ENCODE measurements around the gene ZIC4. TPM values are rescaled to one million over a fixed set of nuclear protein-coding genes. Genes with fewer than 3 reads are reported as not detected.

Gene ZIC4
- total and polyA plus RNA-seq, 2 donors (not counting 1 experiment from before 2014, with no cell fraction given) = not detected

DNA sequence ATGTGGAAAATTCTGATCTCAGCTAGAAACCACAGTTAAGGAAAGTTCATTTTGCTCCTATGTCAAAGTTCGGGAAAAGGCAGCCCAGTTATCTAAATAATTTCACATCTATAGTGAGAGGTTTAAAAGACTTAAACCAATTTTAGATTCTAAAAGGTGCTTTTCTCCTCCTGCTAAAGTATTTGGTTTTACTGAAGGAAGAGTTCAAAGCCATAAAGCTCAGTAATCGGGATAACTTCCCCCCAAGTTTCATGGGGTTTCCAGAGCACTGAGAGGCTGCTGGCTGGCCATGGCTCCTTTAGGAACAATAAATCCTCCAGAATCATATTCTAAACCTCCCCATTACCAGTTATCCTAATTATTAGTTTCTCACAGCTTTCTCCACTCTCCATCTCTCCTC, 38.2 kb downstream of the ZIC4 start:
- Histone ChIP-seq H3K4me2 (ENCODE audit: extremely low read depth, insufficient read depth, low read length) (no peak overlapping the region), H3K27me3 (ENCODE audit: control insufficient read depth, insufficient read depth, low read length) (peaks cover 67% of the 10 kb centered on the region)
- DNase-seq (ENCODE audit: low read depth in 2 of 2) = no peak

DNA sequence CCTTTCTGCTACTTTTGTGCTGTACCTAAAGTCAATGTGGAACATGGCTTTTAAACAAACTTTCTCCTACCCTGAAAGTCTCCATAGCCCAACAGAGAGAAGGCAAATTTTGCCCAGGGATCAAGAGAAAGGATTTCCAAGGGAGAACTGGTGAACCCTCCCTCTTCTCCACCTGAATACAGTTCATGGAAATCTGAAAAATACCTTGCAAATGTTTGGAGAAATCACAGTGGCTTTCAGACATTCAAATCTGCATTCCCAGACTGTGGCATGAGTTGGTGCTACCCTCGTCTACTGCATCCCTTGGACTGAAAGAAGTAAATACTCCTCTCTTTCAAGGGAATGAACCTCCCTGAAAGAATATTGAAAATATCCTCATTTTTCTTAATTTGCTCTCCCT, 38.7 kb downstream of the ZIC4 start:
- H2AFZ ChIP-seq (ENCODE audit: low read length) = no peak overlapping the region
- H3K4me3 ChIP-seq (replicated peaks in 1 of 4; ENCODE audit: control extremely low read depth in 1 of 4, insufficient read depth in 1 of 4, low read depth in 3 of 4, low read length in 4 of 4) = no peak overlapping the region

More for the DNA sequence above, 38.2 kb downstream of the ZIC4 start:
- TF ChIP-seq, protein P1, sequence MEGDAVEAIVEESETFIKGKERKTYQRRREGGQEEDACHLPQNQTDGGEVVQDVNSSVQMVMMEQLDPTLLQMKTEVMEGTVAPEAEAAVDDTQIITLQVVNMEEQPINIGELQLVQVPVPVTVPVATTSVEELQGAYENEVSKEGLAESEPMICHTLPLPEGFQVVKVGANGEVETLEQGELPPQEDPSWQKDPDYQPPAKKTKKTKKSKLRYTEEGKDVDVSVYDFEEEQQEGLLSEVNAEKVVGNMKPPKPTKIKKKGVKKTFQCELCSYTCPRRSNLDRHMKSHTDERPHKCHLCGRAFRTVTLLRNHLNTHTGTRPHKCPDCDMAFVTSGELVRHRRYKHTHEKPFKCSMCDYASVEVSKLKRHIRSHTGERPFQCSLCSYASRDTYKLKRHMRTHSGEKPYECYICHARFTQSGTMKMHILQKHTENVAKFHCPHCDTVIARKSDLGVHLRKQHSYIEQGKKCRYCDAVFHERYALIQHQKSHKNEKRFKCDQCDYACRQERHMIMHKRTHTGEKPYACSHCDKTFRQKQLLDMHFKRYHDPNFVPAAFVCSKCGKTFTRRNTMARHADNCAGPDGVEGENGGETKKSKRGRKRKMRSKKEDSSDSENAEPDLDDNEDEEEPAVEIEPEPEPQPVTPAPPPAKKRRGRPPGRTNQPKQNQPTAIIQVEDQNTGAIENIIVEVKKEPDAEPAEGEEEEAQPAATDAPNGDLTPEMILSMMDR (conservative IDR thresholded peaks at IDR 0.05 in 1 of 2, IDR thresholded peaks at IDR 0.05 in 1 of 2; ENCODE audit: low read depth in 1 of 2, low read length in 2 of 2) = no peak
- TF ChIP-seq EZH2 (IDR thresholded peaks at IDR 0.05; ENCODE audit: low read length, missing control alignments) = no peak
- Histone ChIP-seq H3K4me3 (replicated peaks in 1 of 4; ENCODE audit: control extremely low read depth in 1 of 4, insufficient read depth in 1 of 4, low read depth in 3 of 4, low read length in 4 of 4) (no peak overlapping the region), H3K9ac (ENCODE audit: insufficient read depth, low read length) (no peak overlapping the region), H3K79me2 (ENCODE audit: control insufficient read depth, insufficient read depth, low read length) (no peaks in the 10 kb centered on the region), H3K4me1 (ENCODE audit: control insufficient read depth, extremely low read depth, insufficient read depth, low read length) (no peaks in the 10 kb centered on the region), H4K20me1 (ENCODE audit: control insufficient read depth, extremely low read depth, insufficient read depth, low read length) (no peaks in the 10 kb centered on the region), H3K36me3 (ENCODE audit: control insufficient read depth, insufficient read depth, low read length) (no peaks in the 10 kb centered on the region), H2AFZ (ENCODE audit: low read length) (no peak overlapping the region), H3K9me3 (ENCODE audit: control insufficient read depth, insufficient read depth, low read depth, low read length) (no peaks in the 10 kb centered on the region), H3K27ac (ENCODE audit: insufficient read depth, low read length) (no peak overlapping the region)

DNA sequence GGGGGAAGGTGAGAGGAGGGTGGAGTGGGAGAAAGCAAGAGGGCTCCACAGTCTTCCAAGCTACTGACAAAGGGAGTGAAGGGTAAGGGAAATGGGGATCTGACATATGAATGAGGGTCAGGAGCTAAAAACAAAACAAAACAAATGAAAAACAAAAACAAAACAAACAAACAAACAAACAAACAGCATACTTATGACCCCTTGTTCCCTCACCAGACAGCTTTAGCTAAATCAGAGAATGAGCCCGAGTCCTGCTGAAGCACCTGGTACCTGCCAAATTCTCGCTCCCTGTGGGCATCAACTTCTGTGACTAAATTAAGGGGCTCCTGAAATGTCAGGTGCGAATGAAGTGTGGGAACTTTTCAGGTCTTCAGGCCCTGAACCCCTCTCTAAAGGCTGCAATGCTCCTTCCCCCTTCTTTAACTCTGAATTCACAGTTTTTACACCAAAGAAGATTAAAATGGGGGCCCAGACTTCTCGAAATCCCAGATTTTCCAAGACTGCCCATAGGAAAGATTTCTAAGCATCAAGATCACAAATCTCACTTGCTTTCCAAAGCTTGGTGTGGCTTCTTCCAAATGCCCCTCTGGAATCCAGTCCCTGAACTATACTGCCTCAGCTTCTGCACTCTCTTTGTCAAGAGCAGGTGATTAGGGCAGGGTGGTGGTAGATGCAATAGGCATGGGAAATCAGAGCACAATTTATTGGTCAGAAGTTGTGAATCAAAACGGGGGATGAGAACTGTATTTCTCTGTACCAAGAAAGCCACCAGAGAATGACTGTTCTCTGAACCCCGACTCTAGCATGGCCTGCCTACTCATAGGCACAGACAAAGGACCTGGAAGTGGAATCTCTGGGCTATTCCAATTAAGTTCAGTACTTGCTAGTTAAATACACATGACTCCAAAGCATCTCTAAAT, 40.9 kb downstream of the ZIC4 start:
- H3K9me3 ChIP-seq (ENCODE audit: control insufficient read depth, insufficient read depth, low read depth, low read length) = no peaks in the 10 kb centered on the region
- TF ChIP-seq EZH2 (IDR thresholded peaks at IDR 0.05; ENCODE audit: low read length, missing control alignments) = no peak
- TF ChIP-seq, protein P1 (conservative IDR thresholded peaks at IDR 0.05 in 1 of 2, IDR thresholded peaks at IDR 0.05 in 1 of 2; ENCODE audit: low read depth in 1 of 2, low read length in 2 of 2) = no peak
- H3K27me3 ChIP-seq (ENCODE audit: control insufficient read depth, insufficient read depth, low read length) = peaks cover 52% of the 10 kb centered on the region
- no peak for DNase-seq (ENCODE audit: low read depth in 2 of 2)
- no peak overlapping the region for H3K27ac ChIP-seq (ENCODE audit: insufficient read depth, low read length)
- H3K4me3 ChIP-seq (replicated peaks in 1 of 4; ENCODE audit: control extremely low read depth in 1 of 4, insufficient read depth in 1 of 4, low read depth in 3 of 4, low read length in 4 of 4) = no peak overlapping the region
- no peaks in the 10 kb centered on the region for H3K79me2 ChIP-seq (ENCODE audit: control insufficient read depth, insufficient read depth, low read length)
- no peaks in the 10 kb centered on the region for H3K4me1 ChIP-seq (ENCODE audit: control insufficient read depth, extremely low read depth, insufficient read depth, low read length)
- H3K36me3 ChIP-seq (ENCODE audit: control insufficient read depth, insufficient read depth, low read length) = no peaks in the 10 kb centered on the region
- H4K20me1 ChIP-seq (ENCODE audit: control insufficient read depth, extremely low read depth, insufficient read depth, low read length) = no peaks in the 10 kb centered on the region
- no peak overlapping the region for H2AFZ ChIP-seq (ENCODE audit: low read length)
- H3K9ac ChIP-seq (ENCODE audit: insufficient read depth, low read length) = no peak overlapping the region
- no peak overlapping the region for H3K4me2 ChIP-seq (ENCODE audit: extremely low read depth, insufficient read depth, low read length)

More for the DNA sequence above, 38.7 kb downstream of the ZIC4 start:
- Histone ChIP-seq H4K20me1 (ENCODE audit: control insufficient read depth, extremely low read depth, insufficient read depth, low read length) (no peaks in the 10 kb centered on the region), H3K9ac (ENCODE audit: insufficient read depth, low read length) (no peak overlapping the region), H3K9me3 (ENCODE audit: control insufficient read depth, insufficient read depth, low read depth, low read length) (no peaks in the 10 kb centered on the region), H3K36me3 (ENCODE audit: control insufficient read depth, insufficient read depth, low read length) (no peaks in the 10 kb centered on the region), H3K4me2 (ENCODE audit: extremely low read depth, insufficient read depth, low read length) (no peak overlapping the region), H3K79me2 (ENCODE audit: control insufficient read depth, insufficient read depth, low read length) (no peaks in the 10 kb centered on the region), H3K27ac (ENCODE audit: insufficient read depth, low read length) (no peak overlapping the region), H3K27me3 (ENCODE audit: control insufficient read depth, insufficient read depth, low read length) (peaks cover 62% of the 10 kb centered on the region), H3K4me1 (ENCODE audit: control insufficient read depth, extremely low read depth, insufficient read depth, low read length) (no peaks in the 10 kb centered on the region)
- no peak for DNase-seq (ENCODE audit: low read depth in 2 of 2)
- TF ChIP-seq, protein P1 (conservative IDR thresholded peaks at IDR 0.05 in 1 of 2, IDR thresholded peaks at IDR 0.05 in 1 of 2; ENCODE audit: low read depth in 1 of 2, low read length in 2 of 2) = no peak
- no peak for TF ChIP-seq EZH2 (IDR thresholded peaks at IDR 0.05; ENCODE audit: low read length, missing control alignments)
